Ovary (tissue), 3 donors: Measurements from ENCODE around the gene CCDC150.

Source experiments
- CTCF ChIP-seq, 3 donors: fragments of 450-650 bp in 2 of 3; fragments of 200-600 bp in 1 of 3; IDR thresholded peaks; one replicate each; pipeline versions ENCODE4 v1.5.1 to v1.8.0; 2016 to 2022; ENCODE audit warnings: antibody characterized with exemption in 3 of 3, mild to moderate bottlenecking in 1 of 3
- EP300 ChIP-seq: sonication (generic); formaldehyde crosslinking; IDR thresholded peaks from one replicate; pipeline ENCODE4 v1.6.1; 2017; ENCODE audit warnings: antibody characterized with exemption
- POLR2A ChIP-seq: fragments of 450-650 bp; IDR thresholded peaks from one replicate; pipeline ENCODE4 v1.6.1; 2017; ENCODE audit warnings: antibody characterized with exemption, mild to moderate bottlenecking, moderate library complexity
- donor health status: DM: no; HTN: no; CAD: no.

GRCh38 chr2:196670342-196670741 lies 30.8 kb downstream of the CCDC150 start:
- no peak for TF ChIP-seq CTCF (IDR thresholded peaks at IDR 0.05)
- TF ChIP-seq POLR2A = no peak
- TF ChIP-seq EP300 = no peak
